ENCODE results near the gene SPDYE6. TPM values are rescaled to one million over a fixed set of nuclear protein-coding genes. Genes with fewer than 3 reads are reported as not detected.

SPDYE6 gene
- total and polyA plus RNA-seq, 2 experiments from 2014 or later, result not detected

GRCh38 chr7:102306916-102307677 is 49.1 kb downstream of the SPDYE6 start:
- H3K4me2 ChIP-seq, result peak overlapping the region; percentile 70
- H3K27ac Mint-ChIP-seq, result no peak overlapping the region; the same call in none of the 2 replicates
- 0 out of 2 replicates have a peak, but pooled peaks cover 5% of the 10 kb centered on the region for H3F3A ChIP-seq (replicated peaks; ENCODE audit: low read depth)
- H3K79me2 ChIP-seq (replicated peaks; ENCODE audit: insufficient read depth), result no peaks in the 10 kb centered on the region
- H3K9me2 ChIP-seq (ENCODE audit: insufficient read depth), result no peaks in the 10 kb centered on the region
- TF ChIP-seq ZNF114 (CRISPR knock-in tag; IDR thresholded peaks at IDR 0.05), result no peak
- no peak for TF ChIP-seq POLR2AphosphoS5 (IDR thresholded peaks at IDR 0.05; ENCODE audit: low read depth)
- H2AFZ ChIP-seq, result no peak overlapping the region
- H4K20me1 ChIP-seq (replicated peaks; ENCODE audit: insufficient read depth), result peaks cover 3% of the 10 kb centered on the region; the same call in 1 of the 2 replicates
- 0 out of 2 replicates have a peak overlapping the region, but pooled peaks have one; percentile 72 for H3K27ac ChIP-seq (ENCODE audit: low read depth)
- peaks cover 8% of the 10 kb centered on the region for H3K27me3 Mint-ChIP-seq (ENCODE audit: insufficient read depth, low read depth, poor library complexity)
- ATAC-seq (peak; percentile 90), DNase-seq (ENCODE audit: low spot score) (peak; percentile 80)
- H3K4me1 Mint-ChIP-seq, result peaks cover 10% of the 10 kb centered on the region
- 0 out of 2 replicates have a peak overlapping the region, but pooled peaks have one; percentile 10 for H3K4me3 ChIP-seq
- no peaks in the 10 kb centered on the region for H3K36me3 ChIP-seq (ENCODE audit: insufficient read depth)
- H3K36me3 Mint-ChIP-seq (ENCODE audit: low read depth), result peaks cover 7% of the 10 kb centered on the region; the same call in 1 of the 3 replicates
- H3K9me3 Mint-ChIP-seq, result no peaks in the 10 kb centered on the region
- peaks cover 11% of the 10 kb centered on the region; the same call in 1 of the 2 replicates for H3K4me1 ChIP-seq (ENCODE audit: insufficient read depth)
- H3K27me3 ChIP-seq (ENCODE audit: insufficient read depth), result no peaks in the 10 kb centered on the region
- no peak overlapping the region for H3K4me3 Mint-ChIP-seq

GRCh38 chr7:102305414-102306268 is 50.6 kb downstream of the SPDYE6 start:
- Histone ChIP-seq H3K27me3 (ENCODE audit: insufficient read depth) (no peaks in the 10 kb centered on the region), H3K9me2 (ENCODE audit: insufficient read depth) (no peaks in the 10 kb centered on the region), H4K20me1 (replicated peaks; ENCODE audit: insufficient read depth) (peaks cover 6% of the 10 kb centered on the region), H3K4me2 (no peak overlapping the region), H3K4me1 (ENCODE audit: insufficient read depth) (peaks cover 11% of the 10 kb centered on the region; the same call in 1 of the 2 replicates), H2AFZ (no peak overlapping the region), H3K4me3 (no peak overlapping the region), H3F3A (replicated peaks; ENCODE audit: low read depth) (0 out of 2 replicates have a peak, but pooled peaks cover 5% of the 10 kb centered on the region), H3K27ac (ENCODE audit: low read depth) (no peak overlapping the region), H3K79me2 (replicated peaks; ENCODE audit: insufficient read depth) (no peaks in the 10 kb centered on the region), H3K36me3 (ENCODE audit: insufficient read depth) (no peaks in the 10 kb centered on the region)
- Mint-ChIP-seq H3K27me3 (ENCODE audit: insufficient read depth, low read depth, poor library complexity) (peaks cover 11% of the 10 kb centered on the region), H3K4me3 (no peak overlapping the region; the same call in 2 of the 3 replicates), H3K9me3 (no peaks in the 10 kb centered on the region), H3K4me1 (peaks cover 10% of the 10 kb centered on the region), H3K27ac (no peak overlapping the region), H3K36me3 (ENCODE audit: low read depth) (peaks cover 5% of the 10 kb centered on the region; the same call in 1 of the 3 replicates)
- DNase-seq (ENCODE audit: low spot score) (no peak), ATAC-seq (no peak)
- TF ChIP-seq ZNF331 (CRISPR knock-in tag; IDR thresholded peaks at IDR 0.05; ENCODE audit: low read depth) (no peak), REST (IDR thresholded peaks at IDR 0.05; ENCODE audit: unreplicated experiment) (no peak), ETS1 (IDR thresholded peaks at IDR 0.05) (no peak), EZH2 (IDR thresholded peaks at IDR 0.05; ENCODE audit: low read depth, unreplicated experiment) (no peak), POLR2AphosphoS5 (IDR thresholded peaks at IDR 0.05; ENCODE audit: low read depth) (no peak), ZNF462 (CRISPR knock-in tag; IDR thresholded peaks at IDR 0.05) (no peak)

Data from GM23338 (cell line).